Measurements from ENCODE around the gene SLC12A7.

GRCh38 chr5:1086137-1086536, 25.7 kb downstream of the SLC12A7 start:
- TF ChIP-seq CTCF (conservative IDR thresholded peaks at IDR 0.05 in 1 of 2, IDR thresholded peaks at IDR 0.05 in 1 of 2; ENCODE audit: extremely low read depth in 1 of 2, insufficient read depth in 1 of 2, low read depth in 1 of 2, low read length in 2 of 2) (no peak), EZH2 (IDR thresholded peaks at IDR 0.05; ENCODE audit: borderline replicate concordance, low read length) (no peak)

Measured in mammary epithelial cell (primary cell).